ENCODE data around the gene HS3ST1. TPM values are rescaled to one million over a fixed set of nuclear protein-coding genes. Genes with fewer than 3 reads are reported as not detected.

The HS3ST1 gene
- total RNA-seq, 1 experiment from 2014 or later, result 12.3 TPM

DNA sequence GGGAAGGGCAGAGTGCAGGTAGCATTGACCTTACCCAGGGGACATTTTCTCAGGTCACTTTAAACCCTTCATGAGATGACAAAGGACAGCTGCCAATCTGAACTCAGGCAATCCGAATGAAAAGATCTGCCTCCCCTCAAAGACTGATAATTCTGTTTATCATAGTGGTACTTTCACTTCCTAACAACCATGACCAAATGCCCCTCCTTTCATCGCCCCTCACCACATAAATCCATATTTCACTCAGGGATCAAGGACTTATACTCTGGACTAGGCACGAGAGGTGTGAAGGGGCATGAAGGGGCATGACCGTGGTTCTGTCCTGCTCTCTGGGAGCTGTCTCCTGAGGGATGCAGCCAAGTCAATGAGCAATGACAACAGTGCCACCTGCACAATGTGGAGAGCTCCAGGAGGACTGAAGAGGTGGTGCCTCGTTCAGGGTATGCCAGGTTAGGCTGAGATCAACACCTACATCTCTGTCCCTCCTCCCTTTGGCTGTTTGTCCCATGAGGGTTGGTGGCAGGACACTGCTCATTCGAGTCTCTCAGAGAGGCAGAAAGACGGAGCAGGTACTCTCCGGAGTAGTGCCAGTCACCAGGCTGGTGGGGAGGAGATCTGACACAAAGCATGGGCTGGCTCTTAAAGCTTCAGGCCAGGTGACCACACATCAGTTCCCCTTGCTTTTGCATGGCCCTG, 12.5 kb downstream of the HS3ST1 start:
- intact Hi-C loops (cut with micrococcal nuclease; ENCODE audit: unreplicated experiment), result no loop called here

DNA sequence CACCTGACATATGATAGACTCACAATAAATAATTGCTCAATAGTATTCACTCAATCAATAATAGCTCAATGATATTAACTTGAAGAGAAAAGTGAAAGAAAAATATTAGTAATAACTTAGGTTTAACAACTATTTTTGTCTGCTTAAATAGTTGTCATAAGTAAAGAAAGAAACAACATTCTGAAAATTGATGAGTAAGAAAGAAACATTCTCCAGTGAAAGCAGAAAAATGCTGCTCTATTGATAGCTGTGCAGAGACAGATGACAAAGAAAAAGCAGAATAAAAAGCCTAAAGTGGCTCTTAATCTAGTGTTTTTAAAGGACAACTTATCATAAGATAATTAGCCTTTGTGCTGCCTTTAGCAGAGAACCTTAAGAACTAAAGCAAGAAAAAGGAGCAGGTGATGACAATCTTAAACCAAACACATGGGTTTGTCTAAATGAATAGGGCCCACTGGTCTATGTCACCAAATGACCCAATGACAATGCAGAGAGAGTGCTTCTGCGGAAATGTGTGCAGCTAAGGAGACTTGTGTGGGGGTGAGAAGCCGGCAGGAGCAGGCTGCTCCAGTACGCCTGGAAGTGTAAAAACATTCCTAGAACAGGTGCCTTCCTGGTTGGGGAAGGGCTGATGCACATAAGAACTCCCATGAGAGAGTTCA, 13.2 kb downstream of the HS3ST1 start:
- no peaks in the 10 kb centered on the region for H3F3A ChIP-seq (ENCODE audit: insufficient read depth, low read depth)
- H3K9me2 ChIP-seq (ENCODE audit: insufficient read depth), result no peaks in the 10 kb centered on the region
- DNase-seq, result no peak
- no peak overlapping the region for H3K27ac ChIP-seq
- peaks cover 15% of the 10 kb centered on the region for H3K36me3 ChIP-seq (ENCODE audit: low read depth)
- H3K4me2 ChIP-seq, result no peak overlapping the region
- no peak overlapping the region for H2AFZ ChIP-seq
- no peak overlapping the region for H3K4me3 ChIP-seq
- TF ChIP-seq EZH2 (IDR thresholded peaks at IDR 0.05; ENCODE audit: low read depth), result no peak
- TF ChIP-seq, protein P1, sequence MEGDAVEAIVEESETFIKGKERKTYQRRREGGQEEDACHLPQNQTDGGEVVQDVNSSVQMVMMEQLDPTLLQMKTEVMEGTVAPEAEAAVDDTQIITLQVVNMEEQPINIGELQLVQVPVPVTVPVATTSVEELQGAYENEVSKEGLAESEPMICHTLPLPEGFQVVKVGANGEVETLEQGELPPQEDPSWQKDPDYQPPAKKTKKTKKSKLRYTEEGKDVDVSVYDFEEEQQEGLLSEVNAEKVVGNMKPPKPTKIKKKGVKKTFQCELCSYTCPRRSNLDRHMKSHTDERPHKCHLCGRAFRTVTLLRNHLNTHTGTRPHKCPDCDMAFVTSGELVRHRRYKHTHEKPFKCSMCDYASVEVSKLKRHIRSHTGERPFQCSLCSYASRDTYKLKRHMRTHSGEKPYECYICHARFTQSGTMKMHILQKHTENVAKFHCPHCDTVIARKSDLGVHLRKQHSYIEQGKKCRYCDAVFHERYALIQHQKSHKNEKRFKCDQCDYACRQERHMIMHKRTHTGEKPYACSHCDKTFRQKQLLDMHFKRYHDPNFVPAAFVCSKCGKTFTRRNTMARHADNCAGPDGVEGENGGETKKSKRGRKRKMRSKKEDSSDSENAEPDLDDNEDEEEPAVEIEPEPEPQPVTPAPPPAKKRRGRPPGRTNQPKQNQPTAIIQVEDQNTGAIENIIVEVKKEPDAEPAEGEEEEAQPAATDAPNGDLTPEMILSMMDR (conservative IDR thresholded peaks at IDR 0.05), result no peak
- no TSS peak for BruUV-seq (replicated peaks)
- intact Hi-C loops (cut with micrococcal nuclease; ENCODE audit: unreplicated experiment), result no loop called here
- ChIA-PET CTCF (no interaction called here), POLR2A (ENCODE audit: unreplicated experiment) (no interaction called here)
- no peaks in the 10 kb centered on the region for H3K9me3 ChIP-seq (ENCODE audit: insufficient read depth, low read depth)
- peaks cover 47% of the 10 kb centered on the region; the same call in 1 of the 2 replicates for H3K79me2 ChIP-seq (ENCODE audit: low read depth)
- H4K20me1 ChIP-seq (ENCODE audit: insufficient read depth), result no peaks in the 10 kb centered on the region
- H3K27me3 ChIP-seq (ENCODE audit: insufficient read depth, low read depth), result no peaks in the 10 kb centered on the region
- no peaks in the 10 kb centered on the region for H3K4me1 ChIP-seq (replicated peaks; ENCODE audit: insufficient read depth)

More for the DNA sequence above, 12.5 kb downstream of the HS3ST1 start:
- Histone ChIP-seq H2AFZ (no peak overlapping the region), H3K4me2 (no peak overlapping the region), H3K27me3 (ENCODE audit: insufficient read depth, low read depth) (no peaks in the 10 kb centered on the region), H3K27ac (no peak overlapping the region), H4K20me1 (ENCODE audit: insufficient read depth) (no peaks in the 10 kb centered on the region), H3K9me3 (ENCODE audit: insufficient read depth, low read depth) (no peaks in the 10 kb centered on the region), H3K4me3 (no peak overlapping the region), H3K36me3 (ENCODE audit: low read depth) (peaks cover 15% of the 10 kb centered on the region), H3K79me2 (ENCODE audit: low read depth) (peaks cover 54% of the 10 kb centered on the region; the same call in 1 of the 2 replicates), H3K4me1 (replicated peaks; ENCODE audit: insufficient read depth) (no peaks in the 10 kb centered on the region), H3K9me2 (ENCODE audit: insufficient read depth) (no peaks in the 10 kb centered on the region), H3F3A (ENCODE audit: insufficient read depth, low read depth) (no peaks in the 10 kb centered on the region)
- no TSS peak for BruUV-seq (replicated peaks)
- TF ChIP-seq, protein P1 (conservative IDR thresholded peaks at IDR 0.05), result no peak
- no peak for TF ChIP-seq EZH2 (IDR thresholded peaks at IDR 0.05; ENCODE audit: low read depth)
- no peak for DNase-seq
- CTCF ChIA-PET, result no interaction called here
- POLR2A ChIA-PET (ENCODE audit: unreplicated experiment), result no interaction called here

DNA sequence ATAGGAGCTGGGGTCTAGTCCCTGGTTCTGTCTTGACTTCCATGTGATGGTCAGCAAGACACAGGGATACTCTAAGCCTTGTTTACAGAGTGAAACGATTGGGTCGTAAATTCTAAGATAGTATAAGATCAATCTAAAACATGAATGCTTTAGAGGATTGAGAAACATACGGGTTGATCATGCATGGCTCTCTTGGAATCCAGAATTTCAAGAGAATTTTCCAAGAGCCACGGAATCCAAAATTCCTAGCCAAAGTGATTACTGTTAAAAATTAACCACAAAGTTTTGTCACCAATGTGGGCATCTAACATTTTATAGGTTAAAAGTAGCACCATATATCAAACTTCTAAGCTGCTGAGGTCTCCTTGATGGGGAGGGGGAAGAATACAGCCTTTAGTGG, 16.5 kb downstream of the HS3ST1 start:
- Histone ChIP-seq H4K20me1 (ENCODE audit: insufficient read depth) (no peaks in the 10 kb centered on the region), H3F3A (ENCODE audit: insufficient read depth, low read depth) (no peaks in the 10 kb centered on the region), H2AFZ (no peak overlapping the region), H3K4me3 (no peak overlapping the region), H3K36me3 (ENCODE audit: low read depth) (peaks cover 9% of the 10 kb centered on the region; the same call in 1 of the 2 replicates), H3K4me1 (replicated peaks; ENCODE audit: insufficient read depth) (no peaks in the 10 kb centered on the region), H3K4me2 (no peak overlapping the region), H3K27ac (no peak overlapping the region), H3K9me3 (ENCODE audit: insufficient read depth, low read depth) (no peaks in the 10 kb centered on the region), H3K79me2 (ENCODE audit: low read depth) (0 out of 2 replicates have a peak, but pooled peaks cover 21% of the 10 kb centered on the region), H3K27me3 (ENCODE audit: insufficient read depth, low read depth) (no peaks in the 10 kb centered on the region), H3K9me2 (ENCODE audit: insufficient read depth) (no peaks in the 10 kb centered on the region)
- DNase-seq, result no peak
- TF ChIP-seq, protein P1 (conservative IDR thresholded peaks at IDR 0.05), result no peak
- no peak for TF ChIP-seq EZH2 (IDR thresholded peaks at IDR 0.05; ENCODE audit: low read depth)
- POLR2A ChIA-PET (ENCODE audit: unreplicated experiment), result no interaction called here
- no TSS peak for BruUV-seq (replicated peaks)
- intact Hi-C loops (cut with micrococcal nuclease; ENCODE audit: unreplicated experiment), result no loop called here
- CTCF ChIA-PET, result no interaction called here
